Loucy (cell line): ENCODE measurements around the gene KRT6C.
"Not testable (repeated sequence)": the region's sequence is repeated elsewhere in the genome, so short reads cannot be mapped to it uniquely, and the experiment has no call there.

Source experiments
- H2AFZ ChIP-seq: fragments of 200-600 bp; sonication (generic); 2 replicates; pipeline ENCODE4 v1.6.0; 2016; ENCODE audit warnings: antibody characterized with exemption, mild to moderate bottlenecking, low read length, moderate library complexity
- H3F3A ChIP-seq: fragments of 200-600 bp; 2 replicates; pipeline ENCODE4 v1.6.0; 2016; ENCODE audit warnings: antibody characterized with exemption, low read depth, mild to moderate bottlenecking
- H3K27me3 ChIP-seq: fragments of 200-600 bp; sonication (generic); 2 replicates; pipeline ENCODE4 v1.6.1; 2014; ENCODE audit warnings: low read length, mild to moderate bottlenecking; ENCODE audit not compliant: insufficient read depth, poor library complexity, severe bottlenecking
- H3K36me3 ChIP-seq: fragments of 200-600 bp; sonication (generic); 2 replicates; pipeline ENCODE4 v1.6.1; 2016; ENCODE audit warnings: low read length; ENCODE audit not compliant: insufficient read depth
- H3K4me1 ChIP-seq: fragments of 200-600 bp; sonication (generic); 2 replicates; pipeline ENCODE4 v1.5.1; 2014; ENCODE audit warnings: low read length, mild to moderate bottlenecking; ENCODE audit not compliant: insufficient read depth, poor library complexity, severe bottlenecking
- H3K4me2 ChIP-seq: fragments of 200-600 bp; sonication (generic); 2 replicates; pipeline ENCODE4 v1.6.0; 2014; ENCODE audit warnings: antibody characterized with exemption, low read length, low read depth, mild to moderate bottlenecking; ENCODE audit not compliant: poor library complexity, severe bottlenecking
- H3K4me3 ChIP-seq: fragments of 200-600 bp; sonication (generic); 2 replicates; pipeline ENCODE4 v1.5.1; 2014; ENCODE audit warnings: low read length, mild to moderate bottlenecking, mixed read lengths; ENCODE audit not compliant: poor library complexity, severe bottlenecking
- H3K79me2 ChIP-seq: fragments of 200-600 bp; sonication (generic); 2 replicates; pipeline ENCODE4 v1.6.1; 2014; ENCODE audit warnings: low read length; ENCODE audit not compliant: insufficient read depth
- H3K9ac ChIP-seq: fragments of 200-600 bp; sonication (generic); 2 replicates; pipeline ENCODE4 v1.6.0; 2014; ENCODE audit warnings: mild to moderate bottlenecking, low read depth, low read length, moderate library complexity; ENCODE audit not compliant: poor library complexity, severe bottlenecking
- H3K9me2 ChIP-seq: fragments of 200-600 bp; sonication (generic); replicated peaks from 2 replicates; pipeline ENCODE4 v1.6.1; 2016; ENCODE audit warnings: low read depth, low read length, mixed read lengths
- H3K9me3 ChIP-seq: fragments of 200-600 bp; sonication (generic); 2 replicates; pipeline ENCODE4 v1.6.1; 2014; ENCODE audit warnings: mild to moderate bottlenecking, antibody characterized with exemption, low read length, low read depth; ENCODE audit not compliant: insufficient read depth
- H4K20me1 ChIP-seq: fragments of 200-600 bp; sonication (generic); 2 replicates; pipeline ENCODE4 v1.6.0; 2014; ENCODE audit warnings: antibody characterized with exemption, low read length, mild to moderate bottlenecking; ENCODE audit not compliant: insufficient read depth, poor library complexity, severe bottlenecking
- CTCF ChIP-seq: fragments of 200-600 bp; sonication (generic); conservative IDR thresholded peaks from 2 replicates; pipeline ENCODE4 v1.5.1; 2014; ENCODE audit warnings: mild to moderate bottlenecking, antibody characterized with exemption, low read length
- EZH2phosphoT487 ChIP-seq: fragments of 200-600 bp; IDR thresholded peaks from 2 replicates; pipeline ENCODE4 v1.6.1; 2018; ENCODE audit warnings: antibody characterized with exemption, mild to moderate bottlenecking, moderate library complexity, borderline replicate concordance

KRT6C gene

DNA sequence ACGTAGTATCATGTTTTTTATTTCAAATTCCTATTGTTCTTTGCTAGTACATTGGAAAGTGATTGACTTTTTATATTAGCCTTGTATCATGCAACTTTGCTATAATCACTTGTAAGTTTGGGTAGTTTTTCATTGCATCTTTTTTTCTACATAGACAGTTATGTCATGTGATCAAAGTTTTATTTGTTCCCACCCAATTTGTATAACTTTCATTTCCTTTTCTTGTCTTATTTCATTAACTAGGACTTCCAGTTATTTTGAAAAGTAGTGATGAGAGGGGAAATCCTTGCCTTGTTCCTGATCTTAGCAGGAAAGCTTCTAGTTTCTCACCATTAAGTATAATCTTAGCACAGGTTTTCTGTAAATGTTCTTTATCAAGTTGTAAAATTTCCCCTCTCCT is 29.3 kb upstream of the KRT6C start:
- Histone ChIP-seq H3K4me2 (no peak overlapping the region), H3K36me3 (no peaks in the 10 kb centered on the region), H3K9ac (no peak overlapping the region), H4K20me1 (no peaks in the 10 kb centered on the region), H3K4me3 (no peak overlapping the region), H3K9me2 (no peaks in the 10 kb centered on the region), H3K79me2 (no peaks in the 10 kb centered on the region), H3K27me3 (no peaks in the 10 kb centered on the region), H3F3A (no peaks in the 10 kb centered on the region), H3K4me1 (no peaks in the 10 kb centered on the region), H2AFZ (no peak overlapping the region), H3K9me3 (0 out of 2 replicates have a peak, but pooled peaks cover 3% of the 10 kb centered on the region)
- TF ChIP-seq EZH2phosphoT487 (no peak), CTCF (no peak)

DNA sequence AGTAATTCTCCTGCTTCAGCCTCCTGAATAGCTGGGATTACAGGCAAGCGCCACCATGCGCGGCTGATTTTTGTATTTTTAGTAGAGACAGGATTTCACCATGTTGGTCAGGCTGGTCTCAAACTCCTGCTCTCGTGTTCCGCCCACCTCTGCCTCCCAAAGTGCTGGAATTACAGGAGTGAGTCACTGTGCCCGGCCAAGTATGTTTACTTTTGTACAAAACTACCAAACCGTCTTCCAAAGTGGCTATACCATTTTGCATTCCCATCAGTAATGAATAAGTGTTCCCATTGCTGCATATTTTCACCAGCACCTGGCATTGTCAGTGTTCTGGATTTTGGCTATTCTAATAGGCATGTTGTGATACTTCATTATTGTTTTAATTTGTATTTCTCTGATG is 27.9 kb upstream of the KRT6C start:
- Histone ChIP-seq H3K36me3 (no peaks in the 10 kb centered on the region), H3K4me2 (no peak overlapping the region), H3K9me3 (0 out of 2 replicates have a peak, but pooled peaks cover 3% of the 10 kb centered on the region), H3K9ac (no peak overlapping the region), H3F3A (no peaks in the 10 kb centered on the region), H3K9me2 (no peaks in the 10 kb centered on the region), H4K20me1 (no peaks in the 10 kb centered on the region), H3K4me1 (no peaks in the 10 kb centered on the region), H2AFZ (no peak overlapping the region), H3K79me2 (no peaks in the 10 kb centered on the region), H3K4me3 (no peak overlapping the region), H3K27me3 (no peaks in the 10 kb centered on the region)
- TF ChIP-seq EZH2phosphoT487, result no peak
- no peak for TF ChIP-seq CTCF

GRCh38 chr12:52500574-52500973 is 27.0 kb upstream of the KRT6C start:
- H3K4me3 ChIP-seq, H3K4me2 ChIP-seq, H3K4me1 ChIP-seq, H3K36me3 ChIP-seq, H4K20me1 ChIP-seq, H3K9me3 ChIP-seq, H3K9ac ChIP-seq, H2AFZ ChIP-seq, H3K79me2 ChIP-seq, H3F3A ChIP-seq, H3K27me3 ChIP-seq, H3K9me2 ChIP-seq: not testable (repeated sequence)

GRCh38 chr12:52499806-52500560 is 26.4 kb upstream of the KRT6C start:
- Histone ChIP-seq H3K4me2 (no peak overlapping the region), H2AFZ (no peak overlapping the region), H3K9me3 (0 out of 2 replicates have a peak, but pooled peaks cover 3% of the 10 kb centered on the region), H3K4me1 (no peaks in the 10 kb centered on the region), H3K79me2 (no peaks in the 10 kb centered on the region), H3K4me3 (no peak overlapping the region), H3K9me2 (no peaks in the 10 kb centered on the region), H4K20me1 (no peaks in the 10 kb centered on the region), H3K9ac (no peak overlapping the region), H3K27me3 (no peaks in the 10 kb centered on the region), H3F3A (no peaks in the 10 kb centered on the region), H3K36me3 (no peaks in the 10 kb centered on the region)
- TF ChIP-seq CTCF, result no peak
- TF ChIP-seq EZH2phosphoT487, result no peak
